Activated CD8-positive, alpha-beta T cell treated with anti-CD3 and anti-CD28 coated beads for 36 hours (primary cell): ENCODE measurements around the gene DLGAP1. TPM values are rescaled to one million over a fixed set of nuclear protein-coding genes. Genes with fewer than 3 reads are reported as not detected.

ENCODE experiments used
- ATAC-seq: fragments of 200-7000 bp; cut with Tn5 transposase; one replicate; pipeline ENCODE4 v1.10.0; 2021; ENCODE audit warnings: mild to moderate bottlenecking, moderate library complexity
- CTCF ChIA-PET: fragments of 350-600 bp; sonication (Branson Sonifier 250); formaldehyde crosslinking; loops from one replicate; lab custom pipeline; 2021; ENCODE audit warnings: antibody characterized with exemption; lab: Charles Lee
- POLR2A ChIA-PET: fragments of 350-600 bp; sonication (Branson Sonifier 250); formaldehyde crosslinking; loops from one replicate; lab custom pipeline; 2021; ENCODE audit warnings: antibody characterized with exemption; lab: Charles Lee
- DNase-seq: peaks from one replicate; pipeline ENCODE4 v3.0.0-alpha.2; 2020
- H3K27ac Mint-ChIP-seq: one replicate; pipeline ENCODE4 v1.8.0; 2021; ENCODE audit warnings: mild to moderate bottlenecking, mixed read lengths
- H3K27me3 Mint-ChIP-seq: one replicate; pipeline ENCODE4 v1.8.0; 2021; ENCODE audit warnings: mixed read lengths
- H3K36me3 Mint-ChIP-seq: one replicate; pipeline ENCODE4 v1.8.0; 2021; ENCODE audit warnings: low read depth, mixed read lengths
- H3K4me1 Mint-ChIP-seq: one replicate; pipeline ENCODE4 v1.8.0; 2021; ENCODE audit warnings: low read depth, mixed read lengths
- H3K4me3 Mint-ChIP-seq: one replicate; pipeline ENCODE4 v1.8.0; 2021; ENCODE audit warnings: mild to moderate bottlenecking, moderate library complexity, mixed read lengths
- H3K9me3 Mint-ChIP-seq: one replicate; pipeline ENCODE4 v1.8.0; 2021; ENCODE audit warnings: mixed read lengths
- intact Hi-C: fragments of 100-400 bp; cut with micrococcal nuclease; formaldehyde crosslinking; loops from one replicate; pipeline ENCODE4 v1.10.0; 2022
- total RNA-seq, 2 experiments: library from RNA; stranded (reverse); gene quantifications; one replicate each; pipeline ENCODE4 v1.2.3, GENCODE V29; 2021
- TF ChIP-seq, protein P1 (sequence below): fragments of 200-600 bp; IDR thresholded peaks from one replicate; pipeline ENCODE4 v1.8.0; 2022; ENCODE audit warnings: antibody characterized with exemption, mild to moderate bottlenecking

Gene DLGAP1
- total RNA-seq, 2 experiments from 2014 or later = not detected

DNA sequence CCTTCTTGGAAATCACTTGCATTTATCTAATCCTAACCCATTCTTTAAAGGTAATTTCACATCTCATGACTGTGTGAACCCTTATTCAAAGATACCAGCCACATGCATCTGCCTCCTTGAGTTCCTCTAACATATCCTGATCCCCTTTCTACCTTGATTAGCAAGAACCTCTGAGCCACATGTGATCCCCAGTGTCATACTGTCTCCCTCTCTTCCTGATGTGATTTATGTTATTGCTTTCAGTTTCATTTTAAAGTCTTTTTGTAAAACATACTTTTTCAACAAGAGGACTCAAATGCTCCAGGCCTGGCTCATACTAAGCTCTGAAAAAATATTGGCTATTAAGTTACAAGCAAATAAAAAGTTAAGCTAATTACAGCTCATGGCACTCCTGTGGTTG is 470.1 kb downstream of the DLGAP1 start:
- Mint-ChIP-seq H3K4me1 (peaks cover 9% of the 10 kb centered on the region), H3K27ac (no peak overlapping the region), H3K9me3 (peaks cover 2% of the 10 kb centered on the region), H3K36me3 (no peaks in the 10 kb centered on the region), H3K27me3 (peaks cover 1% of the 10 kb centered on the region), H3K4me3 (no peak overlapping the region)
- ChIA-PET POLR2A (no interaction called here), CTCF (interaction anchor here (1.1 to 4.7 kb wide), 2 partner anchors 10 to 214 kb away, joined by 6 to 37 read pairs; no protein-coding TSS in a partner anchor)
- intact Hi-C loops = no loop called here
- DNase-seq (no peak), ATAC-seq (no peak)
- TF ChIP-seq, protein P1, sequence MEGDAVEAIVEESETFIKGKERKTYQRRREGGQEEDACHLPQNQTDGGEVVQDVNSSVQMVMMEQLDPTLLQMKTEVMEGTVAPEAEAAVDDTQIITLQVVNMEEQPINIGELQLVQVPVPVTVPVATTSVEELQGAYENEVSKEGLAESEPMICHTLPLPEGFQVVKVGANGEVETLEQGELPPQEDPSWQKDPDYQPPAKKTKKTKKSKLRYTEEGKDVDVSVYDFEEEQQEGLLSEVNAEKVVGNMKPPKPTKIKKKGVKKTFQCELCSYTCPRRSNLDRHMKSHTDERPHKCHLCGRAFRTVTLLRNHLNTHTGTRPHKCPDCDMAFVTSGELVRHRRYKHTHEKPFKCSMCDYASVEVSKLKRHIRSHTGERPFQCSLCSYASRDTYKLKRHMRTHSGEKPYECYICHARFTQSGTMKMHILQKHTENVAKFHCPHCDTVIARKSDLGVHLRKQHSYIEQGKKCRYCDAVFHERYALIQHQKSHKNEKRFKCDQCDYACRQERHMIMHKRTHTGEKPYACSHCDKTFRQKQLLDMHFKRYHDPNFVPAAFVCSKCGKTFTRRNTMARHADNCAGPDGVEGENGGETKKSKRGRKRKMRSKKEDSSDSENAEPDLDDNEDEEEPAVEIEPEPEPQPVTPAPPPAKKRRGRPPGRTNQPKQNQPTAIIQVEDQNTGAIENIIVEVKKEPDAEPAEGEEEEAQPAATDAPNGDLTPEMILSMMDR = no peak

DNA sequence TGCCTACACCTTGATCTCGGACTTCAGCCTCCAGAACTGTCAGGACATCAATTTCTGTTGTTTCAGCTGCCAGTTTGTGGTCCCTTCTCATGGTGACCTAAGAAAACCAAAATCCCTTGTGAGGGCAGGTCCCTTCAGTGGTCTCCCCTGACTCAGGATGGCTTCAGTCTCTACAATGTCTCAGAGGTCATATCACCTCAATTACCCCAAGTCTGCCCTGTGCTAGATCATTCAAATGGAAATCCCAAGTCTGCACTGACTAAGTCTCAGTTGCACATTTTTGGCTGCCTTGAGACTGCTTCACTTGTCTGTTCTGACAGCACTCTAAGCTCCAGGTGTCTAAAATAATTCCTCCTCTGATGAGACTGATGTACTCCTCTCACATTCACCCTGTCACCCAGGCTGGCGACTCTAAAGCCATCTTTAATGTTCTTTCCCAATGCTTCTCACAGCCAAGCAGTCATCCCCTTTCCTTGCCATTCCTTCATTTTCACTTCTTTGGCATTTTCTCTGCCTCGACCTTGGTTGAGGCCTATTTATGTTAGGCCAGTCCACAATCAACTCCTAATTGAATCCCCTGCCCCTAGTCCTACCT is 470.8 kb downstream of the DLGAP1 start:
- peaks cover 1% of the 10 kb centered on the region for H3K36me3 Mint-ChIP-seq
- peaks cover 1% of the 10 kb centered on the region for H3K27me3 Mint-ChIP-seq
- ATAC-seq = no peak
- intact Hi-C loops = no loop called here
- no peak for DNase-seq
- TF ChIP-seq, protein P1 = no peak
- POLR2A ChIA-PET = interaction anchor here (0.6 kb wide), 1 partner anchor 11 kb away, joined by 3 read pairs; no protein-coding TSS in a partner anchor
- H3K9me3 Mint-ChIP-seq = peaks cover 4% of the 10 kb centered on the region
- H3K27ac Mint-ChIP-seq = no peak overlapping the region
- peaks cover 9% of the 10 kb centered on the region for H3K4me1 Mint-ChIP-seq
- CTCF ChIA-PET = interaction anchor here (1.1 to 4.7 kb wide), 2 partner anchors 11 to 213 kb away, joined by 6 to 37 read pairs; no protein-coding TSS in a partner anchor
- H3K4me3 Mint-ChIP-seq = no peak overlapping the region

DNA sequence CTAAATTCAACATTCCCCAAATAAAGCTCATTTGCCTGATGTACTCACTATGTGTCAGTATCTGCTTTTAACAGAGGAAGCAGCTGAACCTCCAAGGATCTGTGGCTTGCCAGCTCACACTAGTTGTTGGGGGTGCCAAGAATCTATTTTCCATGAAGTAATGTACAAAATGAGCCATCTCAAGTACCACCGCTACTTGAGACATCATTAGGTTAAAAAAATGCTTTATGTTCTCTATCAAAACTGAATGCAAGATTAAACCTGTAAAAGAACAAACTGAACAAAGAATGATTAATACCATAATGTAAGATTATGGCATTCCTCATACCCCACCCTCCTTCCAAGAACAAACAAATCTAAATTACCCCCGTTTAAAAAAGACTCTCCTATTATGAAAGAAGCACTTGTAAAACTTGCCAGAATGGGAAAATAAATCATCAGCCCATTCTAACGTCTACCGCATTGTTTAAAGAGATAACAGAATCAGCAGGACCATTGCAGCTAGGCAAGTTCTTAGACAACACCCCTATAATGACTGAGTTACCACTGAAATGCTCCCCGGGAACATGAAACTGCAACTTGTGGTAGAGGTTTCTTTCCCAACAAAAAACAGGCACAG is 471.6 kb downstream of the DLGAP1 start:
- Mint-ChIP-seq H3K9me3 (peaks cover 7% of the 10 kb centered on the region), H3K4me3 (no peak overlapping the region), H3K4me1 (peaks cover 9% of the 10 kb centered on the region), H3K27ac (no peak overlapping the region), H3K36me3 (peaks cover 1% of the 10 kb centered on the region), H3K27me3 (peaks cover 1% of the 10 kb centered on the region)
- CTCF ChIA-PET = interaction anchor here (1.0 to 4.7 kb wide), 2 partner anchors 12 to 212 kb away, joined by 3 to 37 read pairs; no protein-coding TSS in a partner anchor
- ATAC-seq (no peak), DNase-seq (no peak)
- intact Hi-C loops = no loop called here
- TF ChIP-seq, protein P1 = no peak
- POLR2A ChIA-PET = no interaction called here

DNA sequence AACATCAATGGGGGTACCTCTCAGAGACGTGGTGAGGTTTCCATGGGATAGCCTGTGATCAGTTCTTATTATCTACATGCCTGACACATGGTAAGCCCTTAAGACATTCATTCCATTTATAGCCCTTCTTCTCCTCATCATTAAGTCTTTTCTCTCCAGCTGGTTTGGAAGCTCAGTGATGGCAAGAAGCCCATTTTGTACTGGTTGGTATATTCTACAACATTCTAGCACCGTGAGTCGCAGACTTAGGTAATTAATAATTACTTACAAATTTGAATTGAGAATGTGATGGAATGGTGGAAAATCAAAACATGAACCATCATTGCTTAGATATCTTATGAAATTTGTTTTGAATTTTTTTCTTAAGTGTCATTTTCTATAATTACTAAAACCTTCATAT is 472.6 kb downstream of the DLGAP1 start:
- H3K27me3 Mint-ChIP-seq = peaks cover 1% of the 10 kb centered on the region
- peaks cover 1% of the 10 kb centered on the region for H3K36me3 Mint-ChIP-seq
- H3K4me3 Mint-ChIP-seq = no peak overlapping the region
- intact Hi-C loops = no loop called here
- H3K27ac Mint-ChIP-seq = no peak overlapping the region
- DNase-seq (no peak), ATAC-seq (no peak)
- TF ChIP-seq, protein P1 = no peak
- ChIA-PET CTCF (interaction anchor here (1.0 to 4.7 kb wide), 2 partner anchors 13 to 211 kb away, joined by 3 to 37 read pairs; no protein-coding TSS in a partner anchor), POLR2A (no interaction called here)
- H3K9me3 Mint-ChIP-seq = peaks cover 8% of the 10 kb centered on the region
- peaks cover 9% of the 10 kb centered on the region for H3K4me1 Mint-ChIP-seq

DNA sequence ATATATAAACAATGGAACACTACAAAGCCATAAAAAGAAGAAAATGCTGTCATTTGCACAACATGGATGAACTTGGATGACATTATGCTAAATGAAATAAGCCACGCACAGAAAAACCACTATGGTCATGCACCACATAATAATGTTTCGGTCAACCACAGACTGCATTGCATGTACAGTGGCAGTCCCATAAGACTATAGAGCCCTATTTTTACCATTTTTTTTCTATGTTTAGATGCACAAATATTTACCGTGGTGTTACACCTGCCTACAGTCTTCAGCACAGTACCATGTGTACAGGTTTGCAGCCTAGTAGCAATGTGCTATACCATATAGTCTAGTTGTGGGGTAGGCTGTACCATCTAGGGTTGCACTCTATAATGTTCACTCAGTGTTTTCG is 476.1 kb downstream of the DLGAP1 start:
- ATAC-seq = no peak
- intact Hi-C loops = no loop called here
- no peak for DNase-seq
- Mint-ChIP-seq H3K27me3 (peaks cover 1% of the 10 kb centered on the region), H3K4me1 (no peaks in the 10 kb centered on the region), H3K27ac (no peak overlapping the region), H3K9me3 (peaks cover 8% of the 10 kb centered on the region), H3K36me3 (peaks cover 1% of the 10 kb centered on the region), H3K4me3 (no peak overlapping the region)
- TF ChIP-seq, protein P1 = no peak
- ChIA-PET CTCF (no interaction called here), POLR2A (no interaction called here)
